Esophagus muscularis mucosa (tissue), 4 donors: ENCODE measurements around the gene CHAC1.

ENCODE experiments used
- CTCF ChIP-seq, 3 experiments: fragments of 200-600 bp in 2 of 3; fragments of 450-650 bp in 1 of 3; sonication (generic) in 2 of 3; IDR thresholded peaks; one replicate each; pipeline ENCODE4 v1.5.1; 2017 to 2019; ENCODE audit warnings: antibody characterized with exemption in 3 of 3, mild to moderate bottlenecking in 2 of 3, moderate library complexity in 1 of 3
- EP300 ChIP-seq: sonication (generic); formaldehyde crosslinking; IDR thresholded peaks from one replicate; pipeline ENCODE4 v1.6.1; 2017; ENCODE audit warnings: antibody characterized with exemption
- POLR2A ChIP-seq: fragments of 450-650 bp; IDR thresholded peaks from one replicate; pipeline ENCODE4 v1.6.1; 2017; ENCODE audit warnings: antibody characterized with exemption, moderate library complexity, mild to moderate bottlenecking, low read depth
- POLR2AphosphoS5 ChIP-seq, 2 donors: sonication (generic); formaldehyde crosslinking; IDR thresholded peaks; one replicate each; pipeline ENCODE4 v1.6.1; 2017; ENCODE audit warnings: antibody characterized with exemption in 2 of 2

GRCh38 chr15:40936709-40937666 is 16.3 kb upstream of the CHAC1 start:
- TF ChIP-seq CTCF (IDR thresholded peaks at IDR 0.05): no peak
- TF ChIP-seq POLR2A: no peak
- TF ChIP-seq POLR2AphosphoS5 (IDR thresholded peaks at IDR 0.05): no peak
- no peak for TF ChIP-seq EP300
